B cell (primary cell): ENCODE results near the gene FIBCD1. TPM values are rescaled to one million over a fixed set of nuclear protein-coding genes. Genes with fewer than 3 reads are reported as not detected.

Source experiments
- ATAC-seq: fragments of 200-7000 bp; cut with Tn5 transposase; one replicate; pipeline ENCODE4 v1.10.0; 2021; ENCODE audit warnings: low read depth, mild to moderate bottlenecking, moderate number of reproducible peaks, moderate library complexity
- CTCF ChIA-PET: fragments of 350-600 bp; sonication (Branson Sonifier 250); formaldehyde crosslinking; loops from one replicate; lab custom pipeline; 2021; ENCODE audit warnings: antibody characterized with exemption, inconsistent platforms; lab: Charles Lee
- POLR2A ChIA-PET: fragments of 350-600 bp; sonication (Branson Sonifier 250); formaldehyde crosslinking; loops from one replicate; lab custom pipeline; 2021; ENCODE audit warnings: antibody characterized with exemption; lab: Charles Lee
- DNase-seq: peaks from one replicate; pipeline ENCODE4 v3.0.0; 2013
- H2AFZ ChIP-seq: 2 replicates; pipeline ENCODE4 v1.6.1; 2012; ENCODE audit warnings: mild to moderate bottlenecking, low read depth, low read length; ENCODE audit not compliant: insufficient read depth, poor library complexity, severe bottlenecking
- H3K27ac ChIP-seq, 2 donors: 1 replicate in 1 of 2; 2 replicates in 1 of 2; pipeline ENCODE4 v1.5.1; 2012 to 2013; ENCODE audit warnings: low read length in 2 of 2, mild to moderate bottlenecking in 2 of 2, moderate library complexity in 1 of 2
- H3K27me3 ChIP-seq, 4 experiments: fragments of 200-600 bp in 1 of 4; sonication (generic) in 1 of 4; replicated peaks in 1 of 4; 1 replicate in 2 of 4; 2 replicates in 2 of 4; pipeline versions ENCODE4 v1.6.1 to v1.7.0; 2013 to 2016; ENCODE audit warnings: low read length in 3 of 4, mild to moderate bottlenecking in 2 of 4, mixed read lengths in 1 of 4, moderate library complexity in 1 of 4; ENCODE audit not compliant: insufficient read depth in 4 of 4, control insufficient read depth in 3 of 4; ENCODE audit errors: control extremely low read depth in 1 of 4
- H3K36me3 ChIP-seq, 2 experiments: replicated peaks in 1 of 2; 1 replicate in 1 of 2; 2 replicates in 1 of 2; pipeline versions ENCODE4 v1.6.1 to v1.7.1; 2013; ENCODE audit warnings: low read length in 1 of 2; ENCODE audit not compliant: insufficient read depth in 2 of 2, control insufficient read depth in 1 of 2; ENCODE audit errors: control extremely low read depth in 1 of 2, extremely low read depth in 1 of 2
- H3K4me1 ChIP-seq, 2 donors: fragments of 200-600 bp in 1 of 2; sonication (generic) in 1 of 2; 1 replicate in 1 of 2; 2 replicates in 1 of 2; pipeline versions ENCODE4 v1.5.1 to v1.6.1; 2013 to 2017; ENCODE audit warnings: low read length in 2 of 2; ENCODE audit not compliant: control insufficient read depth in 2 of 2, insufficient read depth in 2 of 2
- H3K4me2 ChIP-seq: replicated peaks from 2 replicates; pipeline ENCODE3; 2012; ENCODE audit warnings: mild to moderate bottlenecking, low read depth, low read length; ENCODE audit not compliant: poor library complexity, severe bottlenecking
- H3K4me3 ChIP-seq, 5 experiments: fragments of 200-600 bp in 1 of 5; sonication (generic) in 1 of 5; 1 replicate in 3 of 5; 2 replicates in 2 of 5; pipeline versions ENCODE4 v1.5.1 to v1.7.0; 2011 to 2016; ENCODE audit warnings: low read length in 4 of 5, mild to moderate bottlenecking in 4 of 5, low read depth in 2 of 5, control low read depth in 1 of 5, moderate library complexity in 1 of 5; ENCODE audit not compliant: insufficient read depth in 1 of 5; ENCODE audit errors: control extremely low read depth in 1 of 5, extremely low read depth in 1 of 5
- H3K79me2 ChIP-seq: fragments of 200-600 bp; sonication (generic); one replicate; pipeline ENCODE4 v1.6.0; 2016; ENCODE audit warnings: low read length; ENCODE audit not compliant: control insufficient read depth, insufficient read depth
- H3K9ac ChIP-seq: fragments of 200-600 bp; sonication (generic); 2 replicates; pipeline ENCODE4 v1.6.1; 2017; ENCODE audit warnings: mild to moderate bottlenecking, low read length, moderate library complexity
- H3K9me3 ChIP-seq, 3 donors: one replicate each; pipeline versions ENCODE4 v1.6.1 to v1.7.1; 2013; ENCODE audit warnings: low read length in 2 of 3; ENCODE audit not compliant: control insufficient read depth in 2 of 3, insufficient read depth in 1 of 3; ENCODE audit errors: control extremely low read depth in 1 of 3
- H4K20me1 ChIP-seq: 2 replicates; pipeline ENCODE4 v1.6.0; 2012; ENCODE audit warnings: mild to moderate bottlenecking, low read length; ENCODE audit not compliant: insufficient read depth, control insufficient read depth, poor library complexity, severe bottlenecking
- H3K27ac Mint-ChIP-seq: one replicate; pipeline ENCODE4 v1.8.0; 2021; ENCODE audit warnings: mixed read lengths
- H3K27me3 Mint-ChIP-seq: one replicate; pipeline ENCODE4 v1.8.0; 2021; ENCODE audit warnings: mixed read lengths
- H3K4me1 Mint-ChIP-seq: one replicate; pipeline ENCODE4 v1.8.0; 2021; ENCODE audit warnings: mixed read lengths
- H3K4me3 Mint-ChIP-seq: one replicate; pipeline ENCODE4 v1.8.0; 2021; ENCODE audit warnings: mixed read lengths
- H3K9me3 Mint-ChIP-seq: one replicate; pipeline ENCODE4 v1.8.0; 2022; ENCODE audit warnings: mixed read lengths; ENCODE audit not compliant: insufficient read depth
- CTCF ChIP-seq: fragments of 200-600 bp; IDR thresholded peaks from one replicate; pipeline ENCODE4 v1.8.0; 2022; ENCODE audit warnings: antibody characterized with exemption, mild to moderate bottlenecking
- EZH2 ChIP-seq: IDR thresholded peaks from 2 replicates; pipeline ENCODE4 v1.6.1; 2012; ENCODE audit warnings: borderline replicate concordance, low read depth, mild to moderate bottlenecking, moderate library complexity, low read length; ENCODE audit not compliant: insufficient read depth, poor library complexity, severe bottlenecking
- WGBS: methylation state at CpG from one replicate; pipeline ENCODE4 v1.1.5; 2013; ENCODE audit warnings: missing lambda C conversion rate; ENCODE audit not compliant: insufficient coverage; 5-methylcytosine and 5-hydroxymethylcytosine counted together
- intact Hi-C: fragments of 100-400 bp; cut with micrococcal nuclease; formaldehyde crosslinking; loops from one replicate; pipeline ENCODE4 v1.10.0; 2022
- polyA plus RNA-seq: library from polyadenylated mRNA; depleted of rRNA; stranded (reverse); fragments of >200 nt; gene quantifications from 2 replicates; pipeline ENCODE4 v1.2.3, GENCODE V29; 2012
- total RNA-seq, 2 donors: library from RNA; stranded (reverse); fragments of 120-200 nt in 1 of 2; gene quantifications; 1 replicate in 1 of 2; 2 replicates in 1 of 2; pipeline versions ENCODE4 v1.2.3 to v1.2.4, GENCODE V29; 2013 to 2022

The FIBCD1 gene
- total and polyA plus RNA-seq, 2 donors (not counting 1 experiment from before 2014, with no cell fraction given), result not detected

- Histone ChIP-seq H3K4me3 (no peak overlapping the region), H3K27ac (no peak overlapping the region), H3K79me2 (no peaks in the 10 kb centered on the region), H3K9ac (no peak overlapping the region), H3K4me1 (no peaks in the 10 kb centered on the region), H3K9me3 (no peaks in the 10 kb centered on the region), H4K20me1 (no peaks in the 10 kb centered on the region), H2AFZ (no peak overlapping the region), H3K36me3 (no peaks in the 10 kb centered on the region), H3K27me3 (peaks cover 0 to 11% (median 0%) of the 10 kb centered on the region in 4 experiments), H3K4me2 (no peak overlapping the region)
- peaks cover 19% of the 10 kb centered on the region for H3K27me3 Mint-ChIP-seq
- WGBS, result 100% methylated on average over 3 of the region's 3 CpGs
- TF ChIP-seq EZH2, result no peak
- no peak for TF ChIP-seq CTCF
- no peak overlapping the region for H3K4me3 Mint-ChIP-seq
- intact Hi-C loops, result no loop called here
- ATAC-seq (no peak), DNase-seq (no peak)
- no peak overlapping the region for H3K27ac Mint-ChIP-seq
- H3K9me3 Mint-ChIP-seq, result no peaks in the 10 kb centered on the region
- ChIA-PET CTCF (no interaction called here), POLR2A (no interaction called here)
- no peaks in the 10 kb centered on the region for H3K4me1 Mint-ChIP-seq
Observed at GRCh38 chr9:130970855-130971254, 31.8 kb upstream of the FIBCD1 start.

- Histone ChIP-seq H3K9me3 (no peaks in the 10 kb centered on the region), H3K4me2 (no peak overlapping the region), H3K4me1 (no peaks in the 10 kb centered on the region), H3K36me3 (no peaks in the 10 kb centered on the region), H3K27me3 (peaks cover 0 to 11% (median 0%) of the 10 kb centered on the region in 4 experiments), H3K27ac (no peak overlapping the region), H3K4me3 (no peak overlapping the region), H3K79me2 (no peaks in the 10 kb centered on the region), H3K9ac (no peak overlapping the region), H4K20me1 (no peaks in the 10 kb centered on the region), H2AFZ (no peak overlapping the region)
- DNase-seq, result no peak
- TF ChIP-seq CTCF (no peak), EZH2 (no peak)
- intact Hi-C loops, result no loop called here
- Mint-ChIP-seq H3K4me3 (no peak overlapping the region), H3K27ac (no peak overlapping the region), H3K4me1 (no peaks in the 10 kb centered on the region), H3K27me3 (peaks cover 19% of the 10 kb centered on the region), H3K9me3 (no peaks in the 10 kb centered on the region)
- POLR2A ChIA-PET, result no interaction called here
- whole genome bisulfite sequencing, result 81% methylated on average over 10 of the region's 12 CpGs
- ATAC-seq, result no peak
- CTCF ChIA-PET, result no interaction called here
Observed at GRCh38 chr9:130970052-130970451, 31.0 kb upstream of the FIBCD1 start.
